Skeletal muscle satellite cell (primary cell): Measurements from ENCODE around the gene RAET1L.
"Not testable (repeated sequence)": the region's sequence is repeated elsewhere in the genome, so short reads cannot be mapped to it uniquely, and the experiment has no call there.

Experiments
- H3K27me3 ChIP-seq: 2 replicates; pipeline ENCODE4 v1.7.0; 2013; ENCODE audit warnings: low read length; ENCODE audit not compliant: control insufficient read depth, insufficient read depth
- H3K36me3 ChIP-seq: 2 replicates; pipeline ENCODE4 v1.7.0; 2013; ENCODE audit warnings: mild to moderate bottlenecking, control low read depth, low read length; ENCODE audit not compliant: insufficient read depth
- H3K4me1 ChIP-seq: 2 replicates; pipeline ENCODE4 v1.7.0; 2013; ENCODE audit warnings: low read length; ENCODE audit not compliant: control insufficient read depth, insufficient read depth
- H3K4me2 ChIP-seq: 2 replicates; pipeline ENCODE4 v1.7.0; 2013; ENCODE audit warnings: mild to moderate bottlenecking, low read length
- H3K4me3 ChIP-seq: 2 replicates; pipeline ENCODE4 v1.7.0; 2013; ENCODE audit warnings: low read length
- H3K9ac ChIP-seq: 2 replicates; pipeline ENCODE4 v1.7.0; 2013; ENCODE audit warnings: mild to moderate bottlenecking, low read depth, low read length, moderate library complexity
- H3K9me3 ChIP-seq: replicated peaks from 2 replicates; pipeline ENCODE4 v1.7.0; 2013; ENCODE audit warnings: mild to moderate bottlenecking, control low read depth, low read length

RAET1L gene

GRCh38 chr6:150013785-150014622, 11.3 kb downstream of the RAET1L start:
- not testable (repeated sequence) for H3K4me3 ChIP-seq, H3K4me1 ChIP-seq, H3K9me3 ChIP-seq, H3K9ac ChIP-seq, H3K36me3 ChIP-seq, H3K4me2 ChIP-seq
- H3K27me3 ChIP-seq = peaks cover 64% of the 10 kb centered on the region

- not testable (repeated sequence) for H3K36me3 ChIP-seq, H3K9ac ChIP-seq, H3K4me3 ChIP-seq, H3K9me3 ChIP-seq, H3K4me1 ChIP-seq, H3K4me2 ChIP-seq
- H3K27me3 ChIP-seq = peaks cover 65% of the 10 kb centered on the region
These were observed 12.2 kb downstream of the RAET1L start for GRCh38 chr6:150012846-150013784.

GRCh38 chr6:150008588-150008987, 16.7 kb downstream of the RAET1L start:
- H3K4me1 ChIP-seq = peaks cover 3% of the 10 kb centered on the region
- peaks cover 35% of the 10 kb centered on the region for H3K27me3 ChIP-seq
- no peaks in the 10 kb centered on the region for H3K9me3 ChIP-seq
- H3K4me2 ChIP-seq = no peak overlapping the region
- H3K9ac ChIP-seq = no peak overlapping the region
- no peaks in the 10 kb centered on the region for H3K36me3 ChIP-seq
- no peak overlapping the region for H3K4me3 ChIP-seq

- Histone ChIP-seq H3K4me3 (no peak overlapping the region), H3K36me3 (no peaks in the 10 kb centered on the region), H3K4me1 (peaks cover 3% of the 10 kb centered on the region), H3K27me3 (peaks cover 25% of the 10 kb centered on the region), H3K4me2 (no peak overlapping the region), H3K9me3 (no peaks in the 10 kb centered on the region), H3K9ac (no peak overlapping the region)
These were observed 18.3 kb downstream of the RAET1L start for GRCh38 chr6:150006961-150007464.

- H3K9me3 ChIP-seq = no peaks in the 10 kb centered on the region
- peaks cover 3% of the 10 kb centered on the region for H3K4me1 ChIP-seq
- H3K27me3 ChIP-seq = peaks cover 17% of the 10 kb centered on the region
- peak overlapping the region; percentile 89 for H3K4me2 ChIP-seq
- H3K9ac ChIP-seq = peak overlapping the region; percentile 64
- H3K36me3 ChIP-seq = no peaks in the 10 kb centered on the region
- peak overlapping the region; percentile 78 for H3K4me3 ChIP-seq
These were observed 19.3 kb downstream of the RAET1L start for GRCh38 chr6:150005761-150006651.

- Histone ChIP-seq H3K9me3 (no peaks in the 10 kb centered on the region), H3K27me3 (peaks cover 11% of the 10 kb centered on the region), H3K9ac (peak overlapping the region; percentile 64), H3K4me2 (peak overlapping the region; percentile 89), H3K4me1 (peaks cover 3% of the 10 kb centered on the region), H3K36me3 (no peaks in the 10 kb centered on the region), H3K4me3 (peak overlapping the region; percentile 78)
These were observed 20.3 kb downstream of the RAET1L start for GRCh38 chr6:150004783-150005717.

GRCh38 chr6:150004101-150004782, 21.1 kb downstream of the RAET1L start:
- H3K4me2 ChIP-seq = peak overlapping the region; percentile 89
- H3K27me3 ChIP-seq = peaks cover 10% of the 10 kb centered on the region
- no peaks in the 10 kb centered on the region for H3K36me3 ChIP-seq
- H3K4me1 ChIP-seq = peaks cover 3% of the 10 kb centered on the region
- peak overlapping the region; percentile 78 for H3K4me3 ChIP-seq
- no peaks in the 10 kb centered on the region for H3K9me3 ChIP-seq
- H3K9ac ChIP-seq = no peak overlapping the region

GRCh38 chr6:150003599-150003998, 21.7 kb downstream of the RAET1L start:
- H3K9ac ChIP-seq, H3K9me3 ChIP-seq, H3K36me3 ChIP-seq, H3K27me3 ChIP-seq, H3K4me3 ChIP-seq, H3K4me1 ChIP-seq, H3K4me2 ChIP-seq: not testable (repeated sequence)

GRCh38 chr6:150002710-150003109, 22.6 kb downstream of the RAET1L start:
- peaks cover 4% of the 10 kb centered on the region for H3K27me3 ChIP-seq
- peaks cover 3% of the 10 kb centered on the region for H3K4me1 ChIP-seq
- no peaks in the 10 kb centered on the region for H3K9me3 ChIP-seq

More at GRCh38 chr6:150002710-150003109, 22.6 kb downstream of the RAET1L start:
- H3K4me3 ChIP-seq = no peak overlapping the region
- no peak overlapping the region for H3K9ac ChIP-seq
- H3K36me3 ChIP-seq = no peaks in the 10 kb centered on the region
- H3K4me2 ChIP-seq = no peak overlapping the region
